Liver (tissue), 3 donors: Measurements from ENCODE around the gene PMM2.

Experiments
- ATF3 ChIP-seq: IDR thresholded peaks from 2 replicates; pipeline ENCODE4 v1.6.1; 2016; ENCODE audit warnings: antibody characterized with exemption
- CTCF ChIP-seq: fragments of 150-350 bp; IDR thresholded peaks from 2 replicates; pipeline ENCODE4 v1.5.1; 2017; ENCODE audit warnings: improper control_type of control experiment, low read depth, low read length; ENCODE audit not compliant: missing input control
- FOXA1 ChIP-seq: IDR thresholded peaks from 2 replicates; pipeline ENCODE4 v1.6.1; 2016; ENCODE audit warnings: antibody characterized with exemption
- JUND ChIP-seq, 2 donors: IDR thresholded peaks; 2 replicates each; pipeline ENCODE4 v1.6.1; 2016; ENCODE audit warnings: antibody characterized with exemption in 2 of 2
- RAD21 ChIP-seq, 2 donors: IDR thresholded peaks; 2 replicates each; pipeline ENCODE4 v1.6.1; 2016; ENCODE audit warnings: antibody characterized with exemption in 2 of 2, mild to moderate bottlenecking in 2 of 2
- RXRA ChIP-seq, 2 donors: IDR thresholded peaks; 2 replicates each; pipeline ENCODE4 v1.6.1; 2017 to 2018; ENCODE audit warnings: antibody characterized with exemption in 2 of 2, mild to moderate bottlenecking in 1 of 2
- ZBTB33 ChIP-seq: IDR thresholded peaks from 2 replicates; pipeline ENCODE4 v1.6.1; 2016; ENCODE audit warnings: antibody characterized with exemption
- TF ChIP-seq, protein P1 (sequence below): IDR thresholded peaks from 2 replicates; pipeline ENCODE4 v1.6.1; 2016; ENCODE audit warnings: antibody characterized with exemption
- TF ChIP-seq, protein P2 (sequence below): IDR thresholded peaks from 2 replicates; pipeline ENCODE4 v1.6.1; 2016; ENCODE audit warnings: antibody characterized with exemption, mild to moderate bottlenecking
- donor health status: healthy.
- donor health status: healthy.

- TF ChIP-seq, protein P1, sequence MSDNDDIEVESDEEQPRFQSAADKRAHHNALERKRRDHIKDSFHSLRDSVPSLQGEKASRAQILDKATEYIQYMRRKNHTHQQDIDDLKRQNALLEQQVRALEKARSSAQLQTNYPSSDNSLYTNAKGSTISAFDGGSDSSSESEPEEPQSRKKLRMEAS, result no peak
- no peak for TF ChIP-seq RAD21 (IDR thresholded peaks at IDR 0.05)
- TF ChIP-seq CTCF, result no peak
- TF ChIP-seq RXRA (IDR thresholded peaks at IDR 0.05), result no peak
- no peak for TF ChIP-seq JUND (IDR thresholded peaks at IDR 0.05)
- TF ChIP-seq, protein P2, sequence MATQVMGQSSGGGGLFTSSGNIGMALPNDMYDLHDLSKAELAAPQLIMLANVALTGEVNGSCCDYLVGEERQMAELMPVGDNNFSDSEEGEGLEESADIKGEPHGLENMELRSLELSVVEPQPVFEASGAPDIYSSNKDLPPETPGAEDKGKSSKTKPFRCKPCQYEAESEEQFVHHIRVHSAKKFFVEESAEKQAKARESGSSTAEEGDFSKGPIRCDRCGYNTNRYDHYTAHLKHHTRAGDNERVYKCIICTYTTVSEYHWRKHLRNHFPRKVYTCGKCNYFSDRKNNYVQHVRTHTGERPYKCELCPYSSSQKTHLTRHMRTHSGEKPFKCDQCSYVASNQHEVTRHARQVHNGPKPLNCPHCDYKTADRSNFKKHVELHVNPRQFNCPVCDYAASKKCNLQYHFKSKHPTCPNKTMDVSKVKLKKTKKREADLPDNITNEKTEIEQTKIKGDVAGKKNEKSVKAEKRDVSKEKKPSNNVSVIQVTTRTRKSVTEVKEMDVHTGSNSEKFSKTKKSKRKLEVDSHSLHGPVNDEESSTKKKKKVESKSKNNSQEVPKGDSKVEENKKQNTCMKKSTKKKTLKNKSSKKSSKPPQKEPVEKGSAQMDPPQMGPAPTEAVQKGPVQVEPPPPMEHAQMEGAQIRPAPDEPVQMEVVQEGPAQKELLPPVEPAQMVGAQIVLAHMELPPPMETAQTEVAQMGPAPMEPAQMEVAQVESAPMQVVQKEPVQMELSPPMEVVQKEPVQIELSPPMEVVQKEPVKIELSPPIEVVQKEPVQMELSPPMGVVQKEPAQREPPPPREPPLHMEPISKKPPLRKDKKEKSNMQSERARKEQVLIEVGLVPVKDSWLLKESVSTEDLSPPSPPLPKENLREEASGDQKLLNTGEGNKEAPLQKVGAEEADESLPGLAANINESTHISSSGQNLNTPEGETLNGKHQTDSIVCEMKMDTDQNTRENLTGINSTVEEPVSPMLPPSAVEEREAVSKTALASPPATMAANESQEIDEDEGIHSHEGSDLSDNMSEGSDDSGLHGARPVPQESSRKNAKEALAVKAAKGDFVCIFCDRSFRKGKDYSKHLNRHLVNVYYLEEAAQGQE, result no peak
- TF ChIP-seq FOXA1, result no peak
- no peak for TF ChIP-seq ATF3
- no peak for TF ChIP-seq ZBTB33
These were observed 31.0 kb downstream of the PMM2 start for GRCh38 chr16:8828541-8829165.
